Prostate gland (tissue), 2 donors: ENCODE results near the gene CDC42BPB.

ENCODE experiments used
- CTCF ChIP-seq, 4 experiments: fragments of 200-600 bp in 2 of 4; fragments of 450-650 bp in 2 of 4; sonication (generic) in 2 of 4; IDR thresholded peaks; 1 replicate in 3 of 4; 2 replicates in 1 of 4; pipeline ENCODE4 v1.5.1; 2016 to 2019; ENCODE audit warnings: antibody characterized with exemption in 4 of 4, mild to moderate bottlenecking in 2 of 4, moderate library complexity in 2 of 4
- POLR2A ChIP-seq: fragments of 450-650 bp; IDR thresholded peaks from one replicate; pipeline ENCODE4 v1.6.1; 2016; ENCODE audit warnings: antibody characterized with exemption, mild to moderate bottlenecking

GRCh38 chr14:103023881-103024473 is 33.4 kb downstream of the CDC42BPB start:
- no peak for TF ChIP-seq CTCF (IDR thresholded peaks at IDR 0.05)
- TF ChIP-seq POLR2A, result no peak
